ENCODE results near the gene ARL13B. TPM values are rescaled to one million over a fixed set of nuclear protein-coding genes. Genes with fewer than 3 reads are reported as not detected.

The ARL13B gene
- total and polyA plus RNA-seq, 2 of the 8 experiments (the other 6 are each of a cell fraction or from before 2014, with no cell fraction given): 1.5 to 12.7 TPM

GRCh38 chr3:93994056-93994455, 14.1 kb downstream of the ARL13B start:
- Histone ChIP-seq H4K5ac (ENCODE audit: insufficient read length, low read depth, low read length) (no peak overlapping the region), H3K79me1 (ENCODE audit: low read depth, low read length) (no peaks in the 10 kb centered on the region), H2BK20ac (ENCODE audit: low read length) (no peak overlapping the region), H3K56ac (replicated peaks; ENCODE audit: insufficient read length, low read depth, low read length) (no peak overlapping the region), H3K14ac (ENCODE audit: insufficient read length) (no peak overlapping the region), H4K8ac (ENCODE audit: extremely low read depth, insufficient read depth, low read length) (no peak overlapping the region), H3K4me3 (ENCODE audit: extremely low read depth in 1 of 4, insufficient read depth in 2 of 4, low read depth in 3 of 4, low read length in 4 of 4) (no peak overlapping the region), H2BK15ac (ENCODE audit: low read length) (no peak overlapping the region), H3K27ac (ENCODE audit: low read depth, low read length) (no peak overlapping the region), H3K27me3 (replicated peaks in 1 of 4; ENCODE audit: control insufficient read depth in 3 of 4, extremely low read depth in 1 of 4, insufficient read depth in 3 of 4, low read length in 3 of 4) (no peaks in the 10 kb centered on the region), H3K18ac (ENCODE audit: extremely low read depth, low read length) (no peak overlapping the region), H3K4ac (replicated peaks; ENCODE audit: insufficient read length, low read depth, low read length) (no peak overlapping the region), H3K23ac (ENCODE audit: insufficient read length) (no peak overlapping the region), H2BK5ac (ENCODE audit: low read depth, low read length) (no peak overlapping the region), H3K36me3 (ENCODE audit: control insufficient read depth in 2 of 4, insufficient read depth in 4 of 4, low read length in 3 of 4) (no peaks in the 10 kb centered on the region), H3K23me2 (ENCODE audit: low read depth, low read length) (no peaks in the 10 kb centered on the region), H2BK120ac (replicated peaks; ENCODE audit: low read depth, low read length) (no peak overlapping the region), H4K20me1 (replicated peaks in 1 of 2; ENCODE audit: control insufficient read depth in 1 of 2, insufficient read depth in 2 of 2, low read length in 2 of 2) (no peaks in the 10 kb centered on the region), H3K4me1 (replicated peaks in 1 of 4; ENCODE audit: control insufficient read depth in 3 of 4, insufficient read depth in 4 of 4, low read length in 3 of 4) (no peaks in the 10 kb centered on the region), H2AFZ (ENCODE audit: low read length) (no peak overlapping the region), H2BK12ac (ENCODE audit: low read depth, low read length) (no peak overlapping the region), H3K79me2 (ENCODE audit: control insufficient read depth in 1 of 2, insufficient read depth in 2 of 2, low read length in 2 of 2) (peaks cover 0 to 4% of the 10 kb centered on the region in 2 experiments; a peak in 2 of 4 replicates), H3K9ac (replicated peaks in 1 of 4; ENCODE audit: extremely low read depth in 1 of 4, low read depth in 3 of 4, low read length in 3 of 4) (no peak overlapping the region), H4K91ac (replicated peaks; ENCODE audit: insufficient read length, low read length) (no peak overlapping the region), H3K9me3 (ENCODE audit: insufficient read depth in 2 of 2, low read depth in 1 of 2, low read length in 1 of 2) (no peaks in the 10 kb centered on the region), H2AK5ac (ENCODE audit: low read depth, low read length) (no peak overlapping the region), H3K4me2 (ENCODE audit: insufficient read depth in 1 of 2, low read depth in 2 of 2, low read length in 2 of 2) (no peak overlapping the region)
- CTCF ChIA-PET (ENCODE audit: partially characterized antibody): interaction anchor here (1.5 kb wide), 1 partner anchor 75 kb away, joined by 3 read pairs; no protein-coding TSS in a partner anchor
- 95% methylated on average over 3 of the region's 3 CpGs; no CpG with 5 or more reads in 1 of the 2 experiments for WGBS, 2 experiments (ENCODE audit: extremely low coverage in 1 of 2, insufficient coverage in 1 of 2, insufficient read length in 1 of 2, insufficient replicate concordance in 2 of 2, low coverage in 1 of 2, low lambda C conversion rate in 2 of 2, missing lambda C conversion rate in 1 of 2)
- FAIRE-seq (no peak), DNase-seq (ENCODE audit: low read depth in 1 of 2, low spot score in 2 of 2) (no peak)
- POLR2A ChIA-PET (ENCODE audit: partially characterized antibody): no interaction called here
- TF ChIP-seq BACH1 (IDR thresholded peaks at IDR 0.05; ENCODE audit: low read length) (no peak), SAP30 (IDR thresholded peaks at IDR 0.05; ENCODE audit: insufficient read depth, insufficient replicate concordance, low read length) (no peak), RXRA (IDR thresholded peaks at IDR 0.05; ENCODE audit: insufficient read depth, low read depth, low read length) (no peak), E2F6 (IDR thresholded peaks at IDR 0.05) (no peak), ZNF274 (IDR thresholded peaks at IDR 0.05; ENCODE audit: borderline replicate concordance, extremely low read depth, low read length) (no peak), SIX5 (IDR thresholded peaks at IDR 0.05; ENCODE audit: low read depth, low read length) (no peak), EGR1 (IDR thresholded peaks at IDR 0.05; ENCODE audit: borderline replicate concordance, low read depth, low read length) (no peak), ATF2 (IDR thresholded peaks at IDR 0.05; ENCODE audit: low read length) (no peak)
